Sciatic nerve (tissue), 2 donors: ENCODE data around the gene DEPDC1B. TPM values are rescaled to one million over a fixed set of nuclear protein-coding genes. Genes with fewer than 3 reads are reported as not detected.
"Not testable (repeated sequence)": the region's sequence is repeated elsewhere in the genome, so short reads cannot be mapped to it uniquely, and the experiment has no call there.

Experiments
- ATAC-seq: fragments of 200-7000 bp; cut with Tn5 transposase; one replicate; pipeline ENCODE4 v1.9.1; 2020; ENCODE audit warnings: mild to moderate bottlenecking, moderate library complexity
- DNase-seq: peaks from one replicate; pipeline ENCODE4 v3.0.0-alpha.2; 2020; ENCODE audit warnings: low spot score
- intact Hi-C: fragments of 100-400 bp; cut with DNase I; formaldehyde crosslinking; loops from one replicate; pipeline ENCODE4 v1.14.2; 2022
- total RNA-seq: library from RNA; stranded (reverse); fragmentation: NEBNext Ultra II Directional; extraction: Animal tissue kit (Norgen Biotek cat#: 25700); gene quantifications from one replicate; pipeline ENCODE4 v1.2.1, GENCODE V29; 2021
- donor health status: DM: no; HTN: no; CAD: no.
- donor health status: DM: no; HTN: no; CAD: no.

DEPDC1B gene
- total RNA-seq, 1 donor from 2014 or later, result 9.8 TPM

DNA sequence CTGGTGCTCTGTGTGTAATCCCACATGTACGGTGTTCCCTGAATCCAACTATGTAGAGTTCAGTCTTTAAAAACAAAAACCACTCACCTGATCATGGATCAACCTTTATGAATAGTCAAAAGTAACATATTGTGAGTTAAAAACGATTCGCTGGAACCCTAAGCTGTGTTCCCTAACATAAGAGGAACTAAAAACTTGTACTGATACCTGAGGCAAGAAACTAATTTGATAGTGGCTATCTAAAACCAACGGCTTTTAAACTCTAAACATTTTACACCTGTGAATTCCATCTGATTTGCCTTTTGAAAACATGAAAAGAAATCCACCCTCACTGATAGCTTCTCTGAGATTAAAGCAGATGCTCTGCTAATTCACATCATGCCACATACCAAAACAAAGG, 101.5 kb downstream of the DEPDC1B start:
- intact Hi-C loops, result no loop called here
- no peak for DNase-seq

DNA sequence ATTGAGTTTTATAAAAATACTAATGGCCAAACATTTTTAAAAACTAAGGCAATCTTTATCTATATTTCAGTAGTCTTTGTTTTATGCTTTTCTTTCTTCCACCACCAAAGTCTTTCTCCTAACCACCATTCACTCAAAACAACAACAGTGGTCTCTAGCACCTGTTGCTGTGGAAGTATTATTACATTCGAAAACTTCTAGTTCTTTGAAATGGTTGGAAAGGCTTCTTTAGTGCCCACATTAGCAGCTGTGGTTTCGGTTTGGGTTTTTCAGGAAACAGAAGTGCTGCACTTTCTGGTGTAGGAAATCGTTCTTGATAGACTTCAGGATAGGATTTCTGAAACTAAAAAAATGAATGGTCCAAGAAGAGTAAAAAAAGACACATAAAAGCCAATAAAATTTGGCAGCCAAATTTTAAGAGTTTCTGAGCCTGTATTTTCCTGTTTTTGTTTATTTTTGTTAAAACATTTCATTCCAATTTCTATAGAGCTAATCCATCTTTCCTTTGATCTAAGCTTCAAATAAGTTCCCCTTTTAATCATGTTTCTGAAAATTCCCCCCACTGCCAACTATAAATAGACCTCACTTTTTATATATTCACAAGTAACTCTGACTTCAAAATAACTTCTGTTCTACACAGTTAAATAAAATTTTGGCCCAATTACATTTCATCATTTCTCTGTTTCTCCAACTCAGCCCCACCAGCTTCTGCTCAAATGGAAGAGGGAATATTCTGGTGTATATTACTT, 102.2 kb downstream of the DEPDC1B start:
- no peak for ATAC-seq
- intact Hi-C loops, result no loop called here
- DNase-seq, result no peak

More for the DNA sequence above, 101.5 kb downstream of the DEPDC1B start:
- ATAC-seq, result no peak

- ATAC-seq, result no peak
- intact Hi-C loops, result no loop called here
- DNase-seq, result no peak
Measured at GRCh38 chr5:60594715-60595477, 105.1 kb downstream of the DEPDC1B start.

GRCh38 chr5:60590172-60590571, 109.8 kb downstream of the DEPDC1B start:
- intact Hi-C loops, result no loop called here
- ATAC-seq, result no peak
- DNase-seq, result no peak

DNA sequence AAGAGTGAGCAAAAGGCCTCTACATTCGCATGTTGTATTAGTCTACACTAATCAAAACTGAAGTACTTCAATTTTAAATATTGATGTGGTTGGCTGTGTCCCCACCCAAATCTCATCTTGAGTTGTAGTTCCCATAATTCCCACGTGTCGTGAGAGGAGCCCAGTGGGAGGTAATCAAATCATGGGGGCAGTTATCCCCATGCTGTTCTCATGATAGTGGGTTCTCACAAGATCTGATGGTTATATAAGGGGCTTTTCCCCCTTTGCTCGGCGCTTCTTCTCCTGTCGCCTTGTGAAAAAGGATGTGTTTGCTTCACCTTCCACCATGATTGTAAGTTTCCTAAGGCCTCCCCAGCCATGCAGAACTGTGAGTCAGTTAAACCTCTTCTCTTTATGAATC, 112.7 kb downstream of the DEPDC1B start:
- intact Hi-C loops, DNase-seq, ATAC-seq: not testable (repeated sequence)

- no peak for ATAC-seq
- intact Hi-C loops, result no loop called here
- no peak for DNase-seq
Measured at GRCh38 chr5:60586307-60586901, 113.6 kb downstream of the DEPDC1B start.

GRCh38 chr5:60585618-60586017, 114.3 kb downstream of the DEPDC1B start:
- intact Hi-C loops, result no loop called here
- no peak for ATAC-seq
- DNase-seq, result no peak

- ATAC-seq (no peak), DNase-seq (no peak)
- intact Hi-C loops, result no loop called here
Measured at GRCh38 chr5:60584304-60584703, 115.7 kb downstream of the DEPDC1B start.

DNA sequence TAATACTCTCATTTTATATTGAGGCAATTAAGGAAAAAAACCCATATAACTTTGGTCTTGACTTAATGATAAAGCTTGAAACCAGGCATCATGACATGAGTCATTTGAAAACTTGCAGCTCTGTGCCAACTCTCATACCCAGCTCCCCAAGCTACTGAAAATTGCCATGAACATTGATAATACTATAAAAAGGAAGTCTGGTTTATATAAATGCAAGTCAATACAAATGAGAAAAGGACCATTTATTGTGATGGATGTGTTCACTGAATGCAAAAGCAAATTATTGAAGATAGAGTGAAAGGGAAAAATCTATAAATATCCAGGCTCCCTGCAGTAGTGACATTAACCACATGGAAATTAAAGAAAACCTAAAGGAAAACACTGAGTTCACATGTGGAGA, 116.3 kb downstream of the DEPDC1B start:
- DNase-seq, result no peak
- ATAC-seq, result no peak
- intact Hi-C loops, result no loop called here

GRCh38 chr5:60578315-60578714, 121.7 kb downstream of the DEPDC1B start:
- intact Hi-C loops, result no loop called here
- DNase-seq (no peak), ATAC-seq (no peak)

- DNase-seq (no peak), ATAC-seq (no peak)
- intact Hi-C loops, result no loop called here
Measured at GRCh38 chr5:60577116-60577515, 122.8 kb downstream of the DEPDC1B start.

DNA sequence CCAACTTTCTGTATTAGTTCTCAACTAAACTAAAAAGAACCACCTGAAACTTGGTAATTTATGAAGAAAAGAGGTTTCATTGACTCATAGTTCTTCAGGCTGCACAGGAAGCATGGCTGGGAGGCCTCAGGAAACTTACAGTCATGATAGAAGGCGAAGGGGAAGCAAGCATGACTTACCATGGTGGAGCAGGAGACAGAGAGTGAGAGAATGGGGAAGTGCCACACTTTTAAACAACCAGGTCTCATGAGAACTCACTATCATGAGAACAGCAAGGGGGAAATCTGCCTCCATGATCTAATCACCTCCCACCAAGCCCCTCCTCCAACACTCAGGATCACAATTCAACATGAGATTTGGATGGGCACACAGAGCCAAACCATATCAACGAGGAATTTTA, 123.5 kb downstream of the DEPDC1B start:
- intact Hi-C loops, result no loop called here
- ATAC-seq, result no peak
- DNase-seq, result no peak

DNA sequence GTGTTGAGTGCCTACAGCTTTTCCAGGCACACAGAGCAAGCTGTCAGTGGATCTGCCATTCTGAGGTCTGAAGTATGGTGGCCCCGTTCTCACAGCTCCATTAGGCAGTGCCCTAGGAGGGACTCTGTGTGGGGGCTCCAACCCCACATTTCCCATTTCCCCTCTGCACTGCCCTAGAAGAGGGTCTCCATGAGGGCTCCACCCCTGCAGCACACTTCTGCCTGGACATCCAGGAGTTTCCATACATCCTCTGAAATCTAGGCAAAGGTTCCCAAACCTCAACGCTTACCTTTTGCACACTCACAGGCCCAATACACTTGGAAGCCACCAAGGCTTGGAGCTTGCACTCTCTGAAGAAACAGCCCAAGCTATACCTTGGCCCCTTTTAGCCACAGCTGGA, 131.3 kb downstream of the DEPDC1B start:
- ATAC-seq (no peak), DNase-seq (no peak)
- intact Hi-C loops, result no loop called here

DNA sequence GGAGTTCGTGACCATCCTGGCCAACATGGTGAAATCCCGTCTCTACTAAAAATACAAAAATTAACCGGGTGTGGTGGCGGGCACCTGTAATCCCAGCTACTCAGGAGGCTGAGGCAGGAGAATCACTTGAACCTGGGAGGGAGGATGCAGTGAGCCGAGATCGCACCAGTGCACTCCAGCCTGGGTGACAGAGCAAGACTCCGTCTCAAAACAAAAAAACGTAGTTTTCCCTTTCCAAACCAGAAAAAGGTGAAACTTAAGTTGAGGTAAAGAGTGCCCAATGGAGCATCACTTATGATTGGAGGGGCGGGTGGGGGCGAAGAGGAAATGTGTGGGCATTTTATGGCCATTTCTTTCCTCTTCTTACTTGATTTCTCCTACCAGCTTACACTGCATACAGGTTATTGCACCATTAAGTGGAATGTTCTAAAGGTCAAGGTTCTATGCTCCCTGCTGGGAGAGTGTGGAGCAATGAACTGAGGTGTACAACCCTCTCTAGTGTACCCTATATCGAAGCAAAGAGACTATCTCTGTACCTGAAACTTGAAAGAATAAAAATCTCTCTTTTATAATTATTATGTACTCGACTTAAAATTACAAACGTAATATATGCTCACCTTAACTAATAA, 136.2 kb downstream of the DEPDC1B start:
- DNase-seq (no peak), ATAC-seq (no peak)
- intact Hi-C loops, result no loop called here

GRCh38 chr5:60553291-60553690, 146.7 kb downstream of the DEPDC1B start:
- ATAC-seq, intact Hi-C loops, DNase-seq: not testable (repeated sequence)

GRCh38 chr5:60551829-60552228, 148.1 kb downstream of the DEPDC1B start:
- intact Hi-C loops, result no loop called here
- no peak for DNase-seq
- ATAC-seq, result no peak

DNA sequence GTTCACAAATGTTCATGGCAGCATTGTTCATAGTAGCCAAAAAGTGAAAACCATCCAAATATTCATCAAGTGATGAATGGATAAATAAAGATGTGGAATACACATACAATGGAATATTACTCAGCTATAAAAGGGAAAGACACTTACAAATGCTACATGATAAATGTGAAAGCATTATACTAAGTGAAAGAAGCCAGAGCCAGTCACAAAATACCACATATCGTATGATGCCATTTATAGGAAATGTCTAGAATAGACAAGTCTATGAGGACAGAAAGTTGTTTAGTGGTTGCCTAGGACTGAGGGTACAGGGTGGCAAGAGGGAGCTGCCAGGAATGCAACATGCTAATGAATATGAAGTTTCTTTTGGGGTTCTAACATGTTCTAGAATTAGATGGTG, 148.7 kb downstream of the DEPDC1B start:
- intact Hi-C loops, result no loop called here
- ATAC-seq (no peak), DNase-seq (no peak)

DNA sequence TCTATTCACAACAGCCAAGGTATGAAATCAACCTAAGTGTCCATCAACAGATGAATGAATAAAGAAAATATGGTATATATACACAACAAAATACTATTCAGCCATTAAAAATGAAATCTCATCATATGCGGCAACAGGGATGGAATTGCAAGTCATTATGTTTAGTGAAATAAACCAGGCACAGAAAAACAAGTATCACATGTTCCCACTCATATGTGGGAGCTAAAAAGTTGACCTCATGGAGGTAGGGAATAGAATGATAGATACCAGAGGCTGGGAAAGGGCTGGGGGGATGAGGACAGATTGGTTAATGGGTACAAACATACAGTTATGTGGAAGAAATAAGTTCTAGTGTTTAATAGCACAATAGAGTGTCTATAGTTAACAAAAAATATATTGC, 149.7 kb downstream of the DEPDC1B start:
- DNase-seq, result no peak
- intact Hi-C loops, result no loop called here

DNA sequence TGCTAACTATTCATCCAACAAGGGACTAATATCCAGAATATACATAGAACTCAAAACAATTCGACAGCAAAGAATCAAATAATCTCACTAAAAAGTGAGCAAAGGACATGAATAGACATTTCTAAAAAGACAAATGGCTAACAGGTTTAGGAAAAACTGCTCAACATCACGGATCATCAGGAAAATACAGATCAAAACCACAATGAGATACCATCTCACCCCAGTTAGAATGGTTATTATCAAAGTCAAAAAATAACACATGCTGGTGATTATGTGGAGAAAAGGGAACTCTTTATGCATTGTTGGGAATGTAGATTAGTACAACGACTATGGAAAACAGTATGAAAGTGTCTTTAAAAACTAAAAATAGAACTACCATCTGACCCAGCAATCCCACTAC, 150.1 kb downstream of the DEPDC1B start:
- DNase-seq (no peak), ATAC-seq (no peak)
- intact Hi-C loops, result no loop called here

More for the DNA sequence above, 149.7 kb downstream of the DEPDC1B start:
- no peak for ATAC-seq
